GM18508 (cell line): Measurements from ENCODE around the gene ZNHIT1.
A peak's percentile ranks its signal among the peaks of the same experiment; 100 is the strongest.

Source experiments
- ATAC-seq: cut with Tn5 transposase; IDR thresholded peaks from one replicate; pipeline ENCODE4 v1.9.1; 2021; ENCODE audit warnings: moderate number of reproducible peaks; ENCODE audit not compliant: insufficient read depth, unreplicated experiment

ZNHIT1 gene

DNA sequence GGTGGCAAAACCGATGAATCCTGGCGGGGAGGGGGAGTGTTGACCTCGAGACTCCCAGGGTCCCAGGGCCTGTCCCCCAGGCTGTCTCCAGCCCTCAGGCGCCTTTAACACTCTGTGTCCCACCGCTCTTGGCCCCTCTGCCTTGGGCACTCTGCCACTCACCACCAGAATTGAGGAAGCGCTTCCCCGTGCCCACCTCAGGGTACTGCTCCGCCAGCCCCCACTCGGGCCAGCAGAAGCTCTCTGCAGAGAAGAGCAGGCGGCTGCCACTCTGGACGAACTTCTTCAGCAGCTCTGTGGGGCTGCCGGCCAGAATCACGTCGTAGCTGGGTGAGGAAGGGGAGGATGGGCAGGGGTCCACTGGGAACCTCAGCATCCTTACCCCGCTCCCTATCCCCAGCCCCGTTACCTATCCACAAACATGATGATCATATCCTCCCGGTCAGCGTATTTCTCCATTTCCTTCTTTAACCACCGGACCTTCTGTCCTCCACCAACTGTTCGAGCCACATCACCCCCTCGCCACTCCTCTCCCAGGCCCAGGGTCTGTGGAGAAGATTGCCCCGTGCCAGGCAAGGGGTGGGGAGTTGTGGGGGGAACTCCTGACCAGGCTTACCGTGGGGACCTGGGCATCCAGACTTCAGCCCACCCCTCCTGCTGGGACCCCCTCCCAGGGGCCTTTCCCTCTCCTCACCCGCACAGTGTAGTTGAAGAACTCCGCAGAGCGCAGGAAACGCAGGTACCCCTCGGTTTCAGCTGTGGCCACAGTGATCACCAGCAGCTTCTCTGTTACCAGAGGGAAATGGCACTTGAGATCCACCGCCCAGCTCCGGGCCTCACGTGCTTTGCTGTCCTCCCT lies 1.7 kb upstream of the ZNHIT1 start:
- ATAC-seq, result no peak

DNA sequence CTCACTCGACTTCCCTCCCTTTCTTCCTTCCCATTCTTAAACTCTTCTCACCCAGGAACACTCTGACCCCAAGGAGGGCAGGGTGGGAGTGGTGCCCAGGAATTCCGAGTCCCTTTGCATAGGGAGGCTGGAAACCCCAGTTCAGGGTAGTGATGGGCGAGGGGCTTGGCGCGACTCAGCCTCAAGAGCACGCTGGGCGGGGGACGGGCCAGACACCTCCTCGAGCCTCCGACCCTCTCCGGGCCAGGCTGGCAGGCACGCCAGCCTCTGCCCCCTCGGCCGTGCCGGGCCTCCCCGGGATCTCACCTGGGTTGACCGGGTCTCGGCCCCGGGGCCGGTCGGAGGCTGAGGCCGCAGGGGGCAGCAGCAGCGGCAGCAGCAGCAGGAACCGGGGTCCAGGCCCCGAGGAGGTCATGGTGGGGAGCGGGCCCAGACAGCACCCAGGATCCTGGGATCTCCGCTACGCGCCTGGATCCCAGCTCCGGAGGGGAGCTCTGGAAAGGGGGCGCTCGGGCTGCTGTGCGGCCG lies 1.0 kb upstream of the ZNHIT1 start:
- peak; percentile 3 for ATAC-seq

DNA sequence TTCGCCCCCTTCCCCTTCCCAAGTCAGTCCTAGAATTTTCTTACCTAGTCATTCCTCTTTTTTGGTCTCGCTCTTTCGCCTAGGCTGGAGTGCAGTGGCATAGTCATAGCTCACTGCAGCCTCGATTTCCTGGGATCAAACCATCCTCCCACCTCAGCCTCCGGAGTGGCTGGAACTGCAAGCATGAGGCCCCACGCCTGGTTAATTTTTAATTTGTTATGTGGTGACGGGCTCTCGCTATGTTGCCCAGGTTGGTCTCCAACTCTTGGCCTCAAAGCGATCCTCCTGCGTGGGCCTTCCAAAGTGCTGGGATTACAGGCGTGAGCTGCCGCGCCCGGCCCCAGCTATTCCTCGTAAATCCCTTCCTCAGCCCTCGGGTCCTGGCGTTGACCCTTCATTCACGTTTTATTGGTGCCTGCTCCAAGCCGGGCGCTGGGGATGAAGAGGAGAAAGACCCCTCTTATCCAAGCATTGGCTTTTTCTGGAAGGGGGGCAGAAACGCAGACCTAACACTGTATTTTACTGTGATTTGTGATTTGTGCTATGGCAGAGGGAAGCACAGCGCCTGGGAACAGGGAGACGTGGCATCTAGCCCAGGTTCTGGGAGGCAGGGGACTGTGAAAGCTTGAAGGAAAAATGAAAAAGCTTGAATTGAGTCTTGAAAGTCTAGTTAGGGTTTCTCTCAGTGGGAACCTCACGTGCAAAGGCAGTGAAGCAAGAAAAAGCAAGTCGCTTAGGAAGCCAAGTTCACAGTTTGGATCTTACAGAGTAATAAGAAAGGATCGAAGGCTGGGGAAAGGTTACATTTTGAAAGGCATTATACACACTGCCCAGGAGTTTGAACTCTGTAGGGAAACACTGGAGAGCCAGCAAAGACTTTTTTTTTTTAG lies 516 bp downstream of the ZNHIT1 start:
- peak; percentile 4 for ATAC-seq

DNA sequence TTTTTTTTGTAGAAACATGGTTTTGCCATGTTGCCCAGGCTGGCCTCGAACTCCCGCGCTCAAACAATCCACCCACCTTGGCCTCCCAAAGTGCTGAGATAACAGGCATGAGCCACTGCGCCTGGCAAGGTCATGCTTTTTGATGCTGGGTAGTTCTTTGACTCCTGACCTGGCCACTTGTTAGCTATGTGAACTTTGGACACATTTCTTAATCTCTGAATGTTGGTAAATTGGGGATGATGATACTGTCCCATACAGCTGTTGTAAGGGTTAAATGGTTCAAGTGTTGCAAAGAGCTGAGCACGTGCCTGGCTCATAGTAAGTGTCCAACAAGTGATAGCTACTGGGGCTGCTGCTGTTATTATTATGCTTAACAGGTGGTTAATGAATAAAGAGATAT lies 2.3 kb downstream of the ZNHIT1 start:
- ATAC-seq, result no peak

DNA sequence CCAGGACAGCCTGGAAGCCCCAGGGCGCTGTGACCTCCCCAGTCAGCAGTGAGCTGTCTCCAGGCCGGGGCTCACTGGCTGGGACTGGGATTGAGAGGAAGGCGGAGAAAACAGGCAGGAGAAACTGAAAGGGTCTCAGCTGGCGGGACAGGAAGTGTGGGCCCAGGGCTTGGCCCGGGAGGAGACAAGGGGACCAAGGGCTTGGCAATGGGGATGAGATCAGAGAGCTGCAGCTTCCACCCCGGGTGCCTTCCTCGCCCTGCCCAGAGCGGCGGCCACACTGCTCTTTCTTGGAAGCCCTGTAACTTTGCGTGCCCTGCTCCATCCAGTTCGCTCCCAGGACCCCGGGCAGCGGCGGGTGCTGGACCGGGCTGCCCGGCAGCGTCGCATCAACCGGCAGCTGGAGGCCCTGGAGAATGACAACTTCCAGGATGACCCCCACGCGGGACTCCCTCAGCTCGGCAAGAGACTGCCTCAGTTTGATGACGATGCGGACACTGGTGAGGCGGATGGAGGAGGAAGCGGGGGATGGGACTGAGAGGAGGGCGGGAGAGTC lies 4.4 kb downstream of the ZNHIT1 start:
- ATAC-seq, result no peak

DNA sequence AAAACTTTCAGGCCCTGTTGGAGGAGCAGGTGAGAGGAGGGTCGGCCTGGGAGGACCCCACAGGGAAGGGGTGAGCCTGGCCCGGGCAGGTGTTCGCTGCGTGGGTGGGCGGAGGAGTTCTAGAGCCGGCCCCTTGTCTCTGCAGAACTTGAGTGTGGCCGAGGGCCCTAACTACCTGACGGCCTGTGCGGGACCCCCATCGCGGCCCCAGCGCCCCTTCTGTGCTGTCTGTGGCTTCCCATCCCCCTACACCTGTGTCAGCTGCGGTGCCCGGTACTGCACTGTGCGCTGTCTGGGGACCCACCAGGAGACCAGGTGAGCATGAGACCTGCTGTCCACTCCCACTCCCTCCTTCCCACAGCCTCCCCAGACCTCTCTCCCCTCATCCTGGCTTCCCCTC lies 5.6 kb downstream of the ZNHIT1 start:
- ATAC-seq, result no peak

DNA sequence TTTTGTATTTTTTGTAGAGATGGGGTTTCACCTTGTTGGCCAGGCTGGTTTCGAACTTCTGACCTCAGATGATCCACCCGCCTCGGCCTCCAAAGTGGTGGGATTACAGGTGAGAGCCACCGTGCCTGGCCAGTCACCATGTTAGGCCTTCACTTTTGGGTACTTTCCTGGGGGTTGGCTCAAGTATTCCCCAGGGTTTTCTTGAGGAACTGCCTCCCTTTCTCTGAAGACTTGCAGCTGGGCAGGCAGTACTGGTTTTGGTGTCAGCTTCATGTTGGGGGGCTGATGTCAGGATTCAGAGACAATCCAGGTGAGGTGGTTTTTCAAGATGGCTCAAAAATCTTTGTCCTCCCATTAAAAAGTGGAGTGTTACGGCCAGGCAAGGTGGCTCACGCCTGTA lies 7.7 kb downstream of the ZNHIT1 start:
- ATAC-seq, result no peak

GRCh38 chr7:101226721-101227120 lies 8.8 kb downstream of the ZNHIT1 start:
- ATAC-seq, result no peak

GRCh38 chr7:101231644-101232043 lies 13.7 kb downstream of the ZNHIT1 start:
- no peak for ATAC-seq

GRCh38 chr7:101232141-101232850 lies 14.3 kb downstream of the ZNHIT1 start:
- no peak for ATAC-seq

DNA sequence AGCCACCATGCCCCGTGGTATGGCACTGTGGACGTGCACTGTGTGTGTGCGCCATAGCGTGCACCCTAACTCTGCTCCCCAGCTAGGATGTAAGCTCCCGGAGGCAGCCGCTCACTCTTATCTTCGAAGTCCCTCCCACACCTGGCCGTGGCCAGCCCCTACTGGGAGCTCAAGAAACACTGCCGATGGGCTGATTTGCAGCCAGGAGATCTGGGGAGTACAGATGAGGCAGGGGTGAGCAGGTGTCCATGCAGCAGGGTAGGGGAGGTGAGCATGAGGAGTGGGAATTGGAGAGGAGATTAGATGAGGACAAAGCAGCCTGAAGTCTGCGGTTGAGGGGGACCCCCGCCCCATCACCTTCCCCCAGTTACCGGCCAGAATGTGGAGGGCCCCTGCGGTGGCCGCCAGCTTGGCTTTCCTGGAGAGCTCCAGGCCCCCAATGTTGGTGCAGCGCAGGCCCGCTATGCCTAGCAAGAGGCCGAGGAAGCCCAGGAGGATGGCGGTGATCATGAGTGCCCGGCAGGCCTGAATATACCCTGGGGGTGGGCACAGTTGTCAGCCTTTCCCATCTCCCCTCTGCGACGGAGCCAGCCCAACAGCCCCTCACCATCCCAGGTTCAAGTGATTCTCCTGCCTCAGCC lies 16.1 kb downstream of the ZNHIT1 start:
- no peak for ATAC-seq

GRCh38 chr7:101234636-101235035 lies 16.7 kb downstream of the ZNHIT1 start:
- no peak for ATAC-seq

DNA sequence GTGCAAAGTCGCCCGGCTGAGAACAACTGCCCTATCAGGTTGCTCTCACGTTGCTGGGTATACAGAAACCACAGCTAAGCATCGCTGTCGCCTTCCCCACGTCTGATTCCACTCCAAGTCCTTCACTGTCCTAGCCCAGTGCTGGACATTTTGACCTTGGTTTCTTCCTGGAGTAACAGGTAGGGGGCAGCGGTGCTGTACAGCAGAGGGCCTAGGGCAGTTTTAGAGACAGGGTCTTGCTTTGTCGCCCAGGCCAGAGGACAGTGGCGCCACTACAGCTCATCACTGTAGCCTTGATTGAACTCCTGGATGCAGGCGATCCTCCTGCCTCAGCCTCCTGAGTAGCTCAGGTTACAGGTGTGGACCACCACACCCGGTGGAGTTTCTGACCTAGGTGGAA lies 17.1 kb downstream of the ZNHIT1 start:
- ATAC-seq, result no peak

DNA sequence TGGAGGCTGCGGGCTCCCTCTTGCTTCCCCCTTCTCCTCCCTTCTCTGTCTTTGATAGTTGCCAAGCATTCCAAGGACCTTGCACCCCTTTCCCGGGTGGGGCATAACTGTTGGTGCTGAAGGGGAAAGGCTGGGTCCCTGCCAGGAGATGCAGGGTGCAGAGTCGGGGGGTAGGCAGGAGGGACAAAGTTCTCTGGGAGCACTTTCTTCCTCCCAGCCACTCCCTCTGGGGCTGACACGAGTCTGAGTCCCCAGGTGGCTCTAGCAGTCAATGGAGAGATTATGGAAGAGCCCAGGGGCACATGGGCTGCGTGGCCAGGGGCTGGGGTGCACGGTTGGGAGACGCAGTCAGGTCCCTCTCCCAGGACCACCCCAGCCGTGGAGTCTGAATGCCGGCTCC lies 17.6 kb downstream of the ZNHIT1 start:
- no peak for ATAC-seq

DNA sequence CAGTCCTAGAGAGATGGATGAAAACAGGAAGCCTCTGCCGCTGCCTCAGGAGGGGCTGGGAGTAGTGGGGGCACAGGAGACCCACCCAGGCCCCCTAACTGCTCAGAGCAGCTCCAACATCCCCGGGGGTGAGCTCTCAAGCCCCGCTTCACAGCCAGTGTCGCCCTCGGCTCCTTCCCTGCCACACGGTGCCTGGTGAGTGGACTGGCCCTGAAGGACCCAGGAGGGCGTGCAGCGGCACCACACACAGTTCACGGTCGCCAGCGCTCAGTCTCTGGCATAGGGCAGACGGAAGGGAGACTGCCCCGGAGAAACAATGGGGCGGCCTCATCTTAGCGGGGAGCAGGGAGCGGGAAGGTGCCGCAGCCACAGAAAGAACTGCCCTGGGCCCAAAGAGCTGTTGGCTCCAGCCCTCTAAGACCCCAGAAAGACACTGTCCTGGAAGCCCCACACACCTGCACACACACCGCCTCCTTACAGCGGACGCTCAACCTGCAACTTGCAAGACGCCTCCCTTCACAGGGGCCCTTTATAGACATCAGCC lies 18.4 kb downstream of the ZNHIT1 start:
- no peak for ATAC-seq

- ATAC-seq, result no peak
Observed at GRCh38 chr7:101237206-101238067, 19.5 kb downstream of the ZNHIT1 start, which contains the start of gene CLDN15. TSS of gene CLDN15 (minus strand) at chr7:101237802. CDS start at chr7:101237581, 221 bp downstream.

DNA sequence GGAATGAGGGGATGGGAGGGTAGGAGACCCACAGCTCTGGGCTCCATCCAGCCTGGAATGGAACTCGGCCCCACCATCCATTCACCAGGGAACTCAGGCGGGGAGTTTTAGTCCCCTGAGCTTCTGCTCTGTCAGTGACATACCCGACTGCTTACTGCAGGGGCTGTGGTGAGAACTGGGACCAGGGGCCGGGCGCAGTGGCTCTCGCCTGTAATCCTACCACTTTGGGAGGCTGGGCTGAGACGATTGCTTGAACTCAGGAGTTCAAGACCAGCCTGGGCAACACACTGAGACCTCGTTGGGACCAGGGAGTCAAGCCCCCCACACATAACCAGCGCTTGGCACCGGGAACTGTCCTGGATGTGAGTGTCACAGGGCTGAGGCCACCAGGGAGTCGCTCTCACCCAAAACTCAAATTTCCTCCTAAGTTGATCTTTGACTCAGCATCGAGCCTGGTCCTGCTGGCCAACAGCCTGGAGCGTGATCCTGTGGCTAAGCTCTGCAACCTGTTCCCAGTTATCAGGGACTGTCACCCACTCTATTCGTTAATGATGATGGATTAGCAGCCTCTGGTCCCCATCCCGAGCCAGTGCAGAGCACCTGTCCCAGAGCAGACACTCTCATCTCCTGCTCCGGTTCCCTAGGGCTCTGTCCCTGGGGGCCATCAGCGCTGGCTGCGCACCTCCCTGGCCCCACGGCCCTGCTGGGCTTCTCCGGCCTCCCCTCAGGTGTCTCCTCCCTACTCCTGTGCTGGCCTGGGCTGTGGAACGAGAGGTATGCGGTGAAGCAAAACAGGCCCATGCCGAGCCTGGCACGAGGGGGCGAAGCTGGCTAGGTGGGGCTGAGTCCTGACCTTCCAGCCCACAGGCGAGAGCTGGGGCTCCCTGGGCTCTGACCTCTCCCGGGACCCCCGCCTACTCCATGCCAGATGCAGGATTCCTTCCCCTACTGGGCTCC lies 20.5 kb downstream of the ZNHIT1 start:
- no peak for ATAC-seq
